DOHH2 (cell line): Measurements from ENCODE around the gene CHRNB2.
A peak's percentile ranks its signal among the peaks of the same experiment; 100 is the strongest.

Experiments
- H3F3A ChIP-seq: fragments of 200-600 bp; sonication (generic), shearing (Covaris generic); 2 replicates; pipeline ENCODE4 v1.6.0; 2016; ENCODE audit warnings: antibody characterized with exemption, mild to moderate bottlenecking; ENCODE audit not compliant: control insufficient read depth, insufficient read depth
- H3K27ac ChIP-seq: fragments of 200-600 bp; sonication (generic); 2 replicates; pipeline ENCODE4 v1.5.1; 2014; ENCODE audit warnings: low read depth, mild to moderate bottlenecking, low read length, moderate library complexity
- H3K27me3 ChIP-seq: fragments of 200-600 bp; sonication (generic); 2 replicates; pipeline ENCODE4 v1.6.1; 2014; ENCODE audit warnings: mild to moderate bottlenecking, low read length, mixed read lengths; ENCODE audit not compliant: control insufficient read depth
- H3K36me3 ChIP-seq: fragments of 200-600 bp; sonication (generic); 2 replicates; pipeline ENCODE4 v1.6.1; 2014; ENCODE audit warnings: mild to moderate bottlenecking, low read length, moderate library complexity, mixed read lengths; ENCODE audit not compliant: control insufficient read depth
- H3K4me1 ChIP-seq: fragments of 200-600 bp; sonication (generic); 2 replicates; pipeline ENCODE4 v1.6.1; 2014; ENCODE audit warnings: mild to moderate bottlenecking, low read length, mixed read lengths; ENCODE audit not compliant: control insufficient read depth
- H3K4me2 ChIP-seq: fragments of 200-600 bp; sonication (generic); 2 replicates; pipeline ENCODE4 v1.6.0; 2014; ENCODE audit warnings: mild to moderate bottlenecking, low read length, moderate library complexity
- H3K4me3 ChIP-seq: fragments of 200-600 bp; sonication (generic); 2 replicates; pipeline ENCODE4 v1.5.1; 2014; ENCODE audit warnings: mild to moderate bottlenecking, low read length, mixed read lengths
- H3K79me2 ChIP-seq: fragments of 200-600 bp; sonication (generic); 2 replicates; pipeline ENCODE4 v1.6.1; 2014; ENCODE audit warnings: mild to moderate bottlenecking, low read length, mixed read lengths; ENCODE audit not compliant: control insufficient read depth
- H3K9me2 ChIP-seq: fragments of 200-600 bp; sonication (generic); replicated peaks from 2 replicates; pipeline ENCODE4 v1.6.1; 2014; ENCODE audit warnings: mild to moderate bottlenecking, low read length, mixed read lengths; ENCODE audit not compliant: control insufficient read depth
- H3K9me3 ChIP-seq: fragments of 200-600 bp; sonication (generic); 2 replicates; pipeline ENCODE4 v1.6.1; 2014; ENCODE audit warnings: antibody characterized with exemption, low read length, mixed read lengths; ENCODE audit not compliant: control insufficient read depth, insufficient read depth
- H4K20me1 ChIP-seq: fragments of 200-600 bp; sonication (generic); 2 replicates; pipeline ENCODE4 v1.6.0; 2014; ENCODE audit warnings: low read depth, mild to moderate bottlenecking, antibody characterized with exemption, low read length, moderate library complexity; ENCODE audit not compliant: control insufficient read depth, insufficient read depth
- CTCF ChIP-seq: fragments of 200-600 bp; sonication (generic); IDR thresholded peaks from one replicate; pipeline ENCODE4 v1.5.1; 2014; ENCODE audit warnings: antibody characterized with exemption, mild to moderate bottlenecking, low read depth, low read length; ENCODE audit not compliant: poor library complexity, severe bottlenecking
- EZH2phosphoT487 ChIP-seq: fragments of 200-600 bp; sonication (generic); IDR thresholded peaks from 2 replicates; pipeline ENCODE4 v1.6.1; 2017; ENCODE audit warnings: borderline replicate concordance, mild to moderate bottlenecking, antibody characterized with exemption, low read length, moderate library complexity, mixed read lengths

Gene CHRNB2

GRCh38 chr1:154584267-154584994, 16.9 kb downstream of the CHRNB2 start:
- H3K4me1 ChIP-seq: peaks cover 30% of the 10 kb centered on the region
- H3K9me2 ChIP-seq: no peaks in the 10 kb centered on the region
- H3K79me2 ChIP-seq: no peaks in the 10 kb centered on the region
- H3K27me3 ChIP-seq: no peaks in the 10 kb centered on the region
- 0 out of 2 replicates have a peak, but pooled peaks cover 3% of the 10 kb centered on the region for H4K20me1 ChIP-seq
- no peaks in the 10 kb centered on the region for H3K9me3 ChIP-seq
- no peak for TF ChIP-seq EZH2phosphoT487
- peak; percentile 50 for TF ChIP-seq CTCF
- H3K4me2 ChIP-seq: peak overlapping the region; percentile 45
- H3F3A ChIP-seq: 0 out of 2 replicates have a peak, but pooled peaks cover 5% of the 10 kb centered on the region
- no peak overlapping the region for H3K4me3 ChIP-seq
- peak overlapping the region; percentile 54 for H3K27ac ChIP-seq
- peaks cover 100% of the 10 kb centered on the region for H3K36me3 ChIP-seq

GRCh38 chr1:154586231-154586630, 18.7 kb downstream of the CHRNB2 start:
- no peaks in the 10 kb centered on the region for H3K27me3 ChIP-seq
- 0 out of 2 replicates have a peak, but pooled peaks cover 5% of the 10 kb centered on the region for H3F3A ChIP-seq
- TF ChIP-seq CTCF: no peak
- H3K36me3 ChIP-seq: peaks cover 100% of the 10 kb centered on the region
- no peaks in the 10 kb centered on the region for H3K9me2 ChIP-seq
- no peak overlapping the region for H3K4me2 ChIP-seq
- peaks cover 27% of the 10 kb centered on the region for H3K4me1 ChIP-seq
- H4K20me1 ChIP-seq: 0 out of 2 replicates have a peak, but pooled peaks cover 3% of the 10 kb centered on the region
- no peaks in the 10 kb centered on the region for H3K79me2 ChIP-seq
- H3K9me3 ChIP-seq: no peaks in the 10 kb centered on the region
- H3K4me3 ChIP-seq: no peak overlapping the region
- no peak overlapping the region for H3K27ac ChIP-seq

DNA sequence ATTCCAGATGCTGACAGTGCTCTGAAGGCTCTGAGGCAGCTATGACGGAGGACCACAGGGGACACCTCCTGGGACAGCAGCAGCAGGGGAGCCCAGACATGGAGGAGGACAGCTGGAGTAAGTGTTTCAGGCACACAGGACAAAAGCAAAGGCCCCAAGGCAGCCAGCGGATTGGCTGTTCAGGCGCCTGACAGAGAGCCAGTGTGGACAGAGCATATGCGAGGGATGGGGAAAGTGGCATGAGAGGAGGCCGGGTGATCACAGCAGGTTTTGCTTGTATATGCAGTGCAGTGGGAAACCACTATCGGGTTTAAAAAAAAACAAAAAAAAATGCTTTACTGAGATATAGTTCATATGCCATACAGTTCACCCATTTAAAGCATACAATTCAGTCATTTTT, 19.1 kb downstream of the CHRNB2 start:
- Histone ChIP-seq H3K79me2 (no peaks in the 10 kb centered on the region), H3F3A (0 out of 2 replicates have a peak, but pooled peaks cover 5% of the 10 kb centered on the region), H3K9me3 (no peaks in the 10 kb centered on the region), H3K27me3 (no peaks in the 10 kb centered on the region), H3K4me1 (peaks cover 27% of the 10 kb centered on the region), H3K27ac (no peak overlapping the region), H3K4me3 (no peak overlapping the region), H3K36me3 (peaks cover 100% of the 10 kb centered on the region), H3K4me2 (no peak overlapping the region), H3K9me2 (no peaks in the 10 kb centered on the region), H4K20me1 (0 out of 2 replicates have a peak, but pooled peaks cover 3% of the 10 kb centered on the region)
- TF ChIP-seq CTCF: no peak
- TF ChIP-seq EZH2phosphoT487: no peak
